Measurements from ENCODE around the gene ZNF687.

Gene ZNF687, protein sequence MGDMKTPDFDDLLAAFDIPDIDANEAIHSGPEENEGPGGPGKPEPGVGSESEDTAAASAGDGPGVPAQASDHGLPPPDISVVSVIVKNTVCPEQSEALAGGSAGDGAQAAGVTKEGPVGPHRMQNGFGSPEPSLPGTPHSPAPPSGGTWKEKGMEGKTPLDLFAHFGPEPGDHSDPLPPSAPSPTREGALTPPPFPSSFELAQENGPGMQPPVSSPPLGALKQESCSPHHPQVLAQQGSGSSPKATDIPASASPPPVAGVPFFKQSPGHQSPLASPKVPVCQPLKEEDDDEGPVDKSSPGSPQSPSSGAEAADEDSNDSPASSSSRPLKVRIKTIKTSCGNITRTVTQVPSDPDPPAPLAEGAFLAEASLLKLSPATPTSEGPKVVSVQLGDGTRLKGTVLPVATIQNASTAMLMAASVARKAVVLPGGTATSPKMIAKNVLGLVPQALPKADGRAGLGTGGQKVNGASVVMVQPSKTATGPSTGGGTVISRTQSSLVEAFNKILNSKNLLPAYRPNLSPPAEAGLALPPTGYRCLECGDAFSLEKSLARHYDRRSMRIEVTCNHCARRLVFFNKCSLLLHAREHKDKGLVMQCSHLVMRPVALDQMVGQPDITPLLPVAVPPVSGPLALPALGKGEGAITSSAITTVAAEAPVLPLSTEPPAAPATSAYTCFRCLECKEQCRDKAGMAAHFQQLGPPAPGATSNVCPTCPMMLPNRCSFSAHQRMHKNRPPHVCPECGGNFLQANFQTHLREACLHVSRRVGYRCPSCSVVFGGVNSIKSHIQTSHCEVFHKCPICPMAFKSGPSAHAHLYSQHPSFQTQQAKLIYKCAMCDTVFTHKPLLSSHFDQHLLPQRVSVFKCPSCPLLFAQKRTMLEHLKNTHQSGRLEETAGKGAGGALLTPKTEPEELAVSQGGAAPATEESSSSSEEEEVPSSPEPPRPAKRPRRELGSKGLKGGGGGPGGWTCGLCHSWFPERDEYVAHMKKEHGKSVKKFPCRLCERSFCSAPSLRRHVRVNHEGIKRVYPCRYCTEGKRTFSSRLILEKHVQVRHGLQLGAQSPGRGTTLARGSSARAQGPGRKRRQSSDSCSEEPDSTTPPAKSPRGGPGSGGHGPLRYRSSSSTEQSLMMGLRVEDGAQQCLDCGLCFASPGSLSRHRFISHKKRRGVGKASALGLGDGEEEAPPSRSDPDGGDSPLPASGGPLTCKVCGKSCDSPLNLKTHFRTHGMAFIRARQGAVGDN

DNA sequence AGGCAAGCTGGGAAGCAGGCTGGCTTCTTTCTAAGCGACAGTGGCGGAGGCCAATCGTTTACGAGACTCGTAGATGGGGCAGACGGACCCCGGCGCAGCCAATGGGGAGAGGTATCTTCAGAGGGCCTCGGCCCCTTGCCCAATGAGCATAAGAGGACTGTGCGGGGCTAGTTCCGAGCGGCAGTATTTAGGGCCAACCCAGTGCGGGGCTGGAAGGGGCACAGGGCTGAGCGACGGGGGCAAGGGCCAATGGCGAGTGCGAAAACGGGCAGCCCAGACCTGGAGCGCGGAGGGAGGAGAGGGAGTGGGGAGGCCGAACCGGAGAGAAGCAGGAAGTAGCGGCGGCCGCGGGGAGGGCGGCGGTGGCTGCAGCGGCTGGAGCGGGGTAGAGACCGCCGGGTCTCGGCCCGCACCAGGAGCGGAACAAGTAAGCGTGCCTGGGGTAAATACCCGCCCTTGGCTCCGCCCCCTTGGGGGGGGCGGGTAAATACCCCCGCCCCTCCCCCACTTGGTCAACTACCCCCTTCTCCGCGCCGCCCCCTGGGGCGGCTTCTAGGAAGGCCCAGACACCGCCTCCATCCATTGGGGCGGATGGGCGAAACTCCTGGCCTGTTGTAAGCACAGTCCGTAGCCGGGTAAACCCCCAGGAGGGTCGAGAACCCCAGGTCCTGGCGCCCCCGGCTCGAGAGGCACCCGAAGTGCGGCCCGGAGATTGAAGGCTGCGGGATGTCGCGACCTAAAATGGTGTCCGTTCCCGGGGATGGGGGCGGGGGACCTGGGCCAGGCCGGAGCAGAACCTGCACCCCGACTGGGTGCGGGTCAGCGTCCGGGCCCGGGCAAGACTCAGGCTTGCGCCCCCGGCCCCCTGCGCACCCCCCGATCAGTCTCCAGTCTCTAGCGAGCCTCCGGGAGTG is at the start of gene ZNF687:
Gene ZNF687 (plus strand): TSS at position 331 of the 914 bp plus-strand sequence. CDS start 3,993 bp downstream, outside the sequence.
- no peaks in the 10 kb centered on the region for H3K9me3 ChIP-seq (ENCODE audit: insufficient read depth, low read depth, low read length)
- H3K4me1 ChIP-seq (ENCODE audit: insufficient read depth, low read length): peaks cover 5% of the 10 kb centered on the region; the same call in 1 of the 2 replicates
- H3K9ac ChIP-seq (ENCODE audit: low read depth, low read length): peak within 1 kb of the TSS; percentile 95
- H3K4me3 ChIP-seq (ENCODE audit: low read length): peak within 1 kb of the TSS; percentile 86
- peak within 1 kb of the TSS; percentile 99 for H3K27ac ChIP-seq (ENCODE audit: low read length)
- H3K36me3 ChIP-seq (ENCODE audit: insufficient read depth, low read depth, low read length): peaks cover 27% of the 10 kb centered on the region
- no peaks in the 10 kb centered on the region for H3K27me3 ChIP-seq (ENCODE audit: insufficient read depth, low read length)

DNA sequence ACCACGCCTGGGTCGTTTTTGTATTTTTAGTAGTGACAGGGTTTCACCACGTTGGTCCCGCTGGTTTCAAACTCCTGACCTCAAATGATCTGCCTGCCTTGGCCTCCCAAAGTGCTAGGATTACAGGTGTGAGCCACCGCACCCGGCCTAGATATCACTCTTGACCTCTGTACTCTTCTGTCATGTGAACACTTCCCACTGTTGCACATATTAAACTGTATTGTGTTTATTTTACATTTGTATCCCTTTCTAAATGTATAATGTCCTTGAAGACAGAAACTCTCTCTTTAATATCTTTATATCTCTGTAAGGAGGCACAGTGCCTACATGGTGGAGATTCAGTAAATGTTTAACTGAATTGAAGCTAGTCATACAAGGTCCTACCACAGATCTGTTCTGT is 46.9 kb upstream of the ZNF687 start:
- Histone ChIP-seq H3K9ac (ENCODE audit: low read depth, low read length) (no peak overlapping the region), H3K4me1 (ENCODE audit: insufficient read depth, low read length) (no peaks in the 10 kb centered on the region), H3K36me3 (ENCODE audit: insufficient read depth, low read depth, low read length) (peaks cover 99% of the 10 kb centered on the region), H3K27me3 (ENCODE audit: insufficient read depth, low read length) (no peaks in the 10 kb centered on the region), H3K9me3 (ENCODE audit: insufficient read depth, low read depth, low read length) (no peaks in the 10 kb centered on the region), H3K4me3 (ENCODE audit: low read length) (no peak overlapping the region), H3K27ac (ENCODE audit: low read length) (no peak overlapping the region)

DNA sequence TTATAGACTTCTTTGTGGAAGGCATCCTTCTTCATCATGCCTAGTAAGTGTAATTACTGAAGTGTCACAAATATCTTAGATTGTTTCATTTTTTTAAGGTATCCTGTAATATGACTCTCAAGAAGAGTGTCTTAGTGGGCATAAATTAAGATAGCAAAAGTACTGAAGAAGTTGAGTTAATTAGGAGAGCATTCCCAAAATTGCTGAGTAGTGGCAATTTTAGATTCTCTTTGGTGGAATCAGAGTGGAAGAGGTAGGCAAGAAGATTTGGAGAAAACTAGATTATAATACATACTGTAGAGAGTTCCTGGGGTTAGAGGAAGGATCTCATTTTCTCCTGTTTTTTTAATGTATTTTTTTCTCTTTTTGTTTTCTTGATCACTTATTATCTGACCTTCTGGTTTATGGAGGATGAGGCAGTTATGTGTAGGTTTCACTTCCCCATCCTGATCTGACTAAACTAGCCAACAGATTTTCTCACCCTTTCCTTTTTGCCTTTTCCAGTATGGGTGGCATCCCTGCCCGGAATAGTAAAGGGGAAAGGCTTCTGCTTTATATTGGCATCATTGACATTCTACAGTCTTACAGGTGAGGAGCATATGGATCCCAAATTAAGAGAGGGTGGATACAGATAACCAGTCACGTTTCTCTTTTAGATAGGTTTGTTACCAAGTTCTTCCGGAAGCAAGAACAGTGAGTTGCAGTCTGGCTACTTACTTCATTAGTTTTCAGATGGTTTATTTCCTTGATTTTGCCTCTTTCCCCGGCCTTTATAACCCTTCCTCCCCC is 44.2 kb upstream of the ZNF687 start:
- no peak overlapping the region for H3K9ac ChIP-seq (ENCODE audit: low read depth, low read length)
- H3K36me3 ChIP-seq (ENCODE audit: insufficient read depth, low read depth, low read length): peaks cover 99% of the 10 kb centered on the region
- no peak overlapping the region for H3K4me3 ChIP-seq (ENCODE audit: low read length)
- no peaks in the 10 kb centered on the region for H3K4me1 ChIP-seq (ENCODE audit: insufficient read depth, low read length)
- H3K9me3 ChIP-seq (ENCODE audit: insufficient read depth, low read depth, low read length): no peaks in the 10 kb centered on the region
- H3K27me3 ChIP-seq (ENCODE audit: insufficient read depth, low read length): no peaks in the 10 kb centered on the region
- no peak overlapping the region for H3K27ac ChIP-seq (ENCODE audit: low read length)

DNA sequence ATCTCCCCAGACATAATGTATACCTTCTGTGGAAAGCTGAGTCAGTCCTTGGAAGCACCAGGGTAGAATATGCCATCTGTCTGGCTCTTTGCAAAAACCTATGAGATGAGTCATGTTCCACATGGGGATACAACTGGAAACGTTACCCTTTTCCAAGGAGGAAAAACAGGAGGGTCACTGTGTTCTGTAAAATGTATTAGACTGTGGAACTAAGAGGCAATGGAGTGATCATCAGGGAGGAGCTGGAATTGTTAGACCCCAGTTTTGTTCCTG is 43.7 kb upstream of the ZNF687 start:
- H3K27ac ChIP-seq (ENCODE audit: low read length): no peak overlapping the region
- H3K9me3 ChIP-seq (ENCODE audit: insufficient read depth, low read depth, low read length): no peaks in the 10 kb centered on the region
- no peaks in the 10 kb centered on the region for H3K27me3 ChIP-seq (ENCODE audit: insufficient read depth, low read length)
- no peak overlapping the region for H3K4me3 ChIP-seq (ENCODE audit: low read length)
- peaks cover 99% of the 10 kb centered on the region for H3K36me3 ChIP-seq (ENCODE audit: insufficient read depth, low read depth, low read length)
- H3K9ac ChIP-seq (ENCODE audit: low read depth, low read length): no peak overlapping the region
- no peaks in the 10 kb centered on the region for H3K4me1 ChIP-seq (ENCODE audit: insufficient read depth, low read length)

DNA sequence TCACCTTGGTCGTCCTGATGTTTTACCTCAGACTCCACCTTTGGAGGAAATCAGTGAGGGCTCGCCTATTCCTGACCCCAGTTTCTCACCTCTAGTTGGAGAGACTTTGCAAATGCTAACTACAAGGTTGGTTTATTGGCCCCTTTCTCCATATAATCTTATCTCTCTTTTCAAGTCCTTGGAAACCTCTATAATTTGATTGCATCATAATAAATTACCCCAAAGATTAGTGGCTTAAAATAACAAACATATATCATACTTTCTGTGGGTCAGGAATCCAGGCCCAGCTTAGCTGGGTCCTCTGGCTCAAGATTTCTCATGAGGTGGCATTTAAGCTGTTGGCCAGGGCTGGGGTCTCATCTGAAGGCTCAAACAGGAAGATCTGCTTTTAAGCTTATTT is 39.7 kb upstream of the ZNF687 start:
- Histone ChIP-seq H3K27ac (ENCODE audit: low read length) (no peak overlapping the region), H3K36me3 (ENCODE audit: insufficient read depth, low read depth, low read length) (peaks cover 98% of the 10 kb centered on the region), H3K4me1 (ENCODE audit: insufficient read depth, low read length) (no peaks in the 10 kb centered on the region)

DNA sequence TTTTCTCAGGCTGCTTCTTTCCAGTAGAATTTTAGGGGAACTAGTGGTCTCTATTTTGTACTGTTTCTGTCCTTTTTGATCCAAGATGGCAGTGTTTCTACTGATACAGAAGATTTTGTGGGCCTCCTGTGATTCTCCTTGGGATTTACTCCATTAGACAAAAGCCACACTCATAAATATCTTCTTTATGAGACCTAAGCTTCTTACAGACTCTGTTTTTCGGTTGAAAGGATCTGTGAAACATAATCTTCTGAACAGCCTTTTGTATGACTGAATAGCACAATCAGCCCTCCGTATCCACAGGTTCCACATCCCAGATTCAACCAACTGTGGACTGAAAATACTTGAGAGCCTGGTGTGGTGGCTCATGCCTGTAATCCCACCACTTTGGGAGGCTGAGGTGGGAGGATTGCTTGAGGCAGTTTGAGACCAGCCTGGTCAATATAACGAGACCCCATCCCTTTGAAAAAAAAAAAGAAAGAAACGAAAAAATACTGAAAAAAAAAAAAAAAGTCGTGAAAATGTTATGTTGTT is 38.3 kb upstream of the ZNF687 start:
- no peaks in the 10 kb centered on the region for H3K27me3 ChIP-seq (ENCODE audit: insufficient read depth, low read length)
- H3K4me3 ChIP-seq (ENCODE audit: low read length): no peak overlapping the region
- no peak overlapping the region for H3K9ac ChIP-seq (ENCODE audit: low read depth, low read length)
- H3K36me3 ChIP-seq (ENCODE audit: insufficient read depth, low read depth, low read length): peaks cover 98% of the 10 kb centered on the region
- H3K9me3 ChIP-seq (ENCODE audit: insufficient read depth, low read depth, low read length): no peaks in the 10 kb centered on the region
- no peaks in the 10 kb centered on the region for H3K4me1 ChIP-seq (ENCODE audit: insufficient read depth, low read length)
- no peak overlapping the region for H3K27ac ChIP-seq (ENCODE audit: low read length)

More for the DNA sequence above, 39.7 kb upstream of the ZNF687 start:
- Histone ChIP-seq H3K4me3 (ENCODE audit: low read length) (no peak overlapping the region), H3K27me3 (ENCODE audit: insufficient read depth, low read length) (no peaks in the 10 kb centered on the region), H3K9me3 (ENCODE audit: insufficient read depth, low read depth, low read length) (no peaks in the 10 kb centered on the region), H3K9ac (ENCODE audit: low read depth, low read length) (no peak overlapping the region)

DNA sequence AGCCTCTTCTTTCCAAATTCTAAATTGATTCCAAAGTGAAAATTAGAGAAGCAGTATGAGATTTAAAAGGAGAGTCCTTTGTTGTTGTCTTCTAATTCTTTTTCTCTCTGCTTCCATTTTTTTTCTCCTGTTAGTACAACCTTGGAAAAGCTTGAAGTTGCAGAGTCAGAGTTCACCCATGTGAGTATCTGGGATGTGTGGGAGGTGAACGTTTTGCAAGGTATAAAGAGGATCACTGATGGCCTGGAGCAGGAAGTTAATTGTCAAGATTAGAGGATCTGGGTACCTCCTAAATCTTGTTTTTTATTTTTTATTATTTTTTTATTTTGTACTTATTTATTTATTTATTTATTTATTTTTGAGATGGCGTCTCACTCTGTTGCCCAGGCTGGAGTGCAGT is 35.3 kb upstream of the ZNF687 start:
- no peaks in the 10 kb centered on the region for H3K27me3 ChIP-seq (ENCODE audit: insufficient read depth, low read length)
- H3K9me3 ChIP-seq (ENCODE audit: insufficient read depth, low read depth, low read length): no peaks in the 10 kb centered on the region
- no peak overlapping the region for H3K9ac ChIP-seq (ENCODE audit: low read depth, low read length)
- no peak overlapping the region for H3K4me3 ChIP-seq (ENCODE audit: low read length)
- no peaks in the 10 kb centered on the region for H3K4me1 ChIP-seq (ENCODE audit: insufficient read depth, low read length)
- H3K36me3 ChIP-seq (ENCODE audit: insufficient read depth, low read depth, low read length): peaks cover 87% of the 10 kb centered on the region
- no peak overlapping the region for H3K27ac ChIP-seq (ENCODE audit: low read length)

DNA sequence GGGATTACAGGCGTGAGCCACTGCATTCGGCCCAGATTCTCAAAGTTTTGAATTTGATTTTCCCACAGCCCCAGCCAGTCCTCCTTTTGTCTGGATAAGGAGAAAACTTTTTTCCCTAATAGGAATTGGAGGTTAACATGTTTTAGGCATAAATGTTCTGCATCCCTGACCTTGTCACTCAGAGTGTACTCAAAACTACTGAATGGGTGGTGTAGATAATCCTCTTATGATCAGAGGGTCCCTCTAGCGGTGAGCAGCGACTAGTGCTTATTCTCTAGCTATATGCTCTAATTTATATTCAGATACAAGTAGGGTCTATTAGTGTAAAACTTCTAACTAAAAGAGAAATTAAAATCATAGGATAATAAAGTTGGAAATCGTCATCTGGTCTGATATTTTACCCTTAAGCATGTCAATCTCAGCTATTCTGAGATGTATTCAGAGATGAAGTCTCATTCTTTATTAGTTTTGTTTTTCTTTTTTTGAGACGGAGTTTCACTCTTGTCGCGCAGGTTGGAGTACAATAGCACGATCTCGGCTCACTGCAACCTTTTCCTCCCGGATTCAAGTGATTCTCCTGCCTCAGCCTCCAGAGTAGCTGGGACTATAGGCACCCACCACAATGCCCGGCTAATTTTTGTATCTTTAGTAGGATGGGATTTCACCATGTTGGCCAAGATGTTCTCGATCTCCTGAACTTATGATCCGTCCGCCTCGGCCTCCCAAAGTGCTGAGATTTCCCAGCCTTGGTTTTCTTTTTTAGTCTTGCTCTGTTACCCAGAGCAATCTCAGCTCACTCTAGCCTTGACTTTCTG is 30.2 kb upstream of the ZNF687 start:
- peaks cover 37% of the 10 kb centered on the region for H3K36me3 ChIP-seq (ENCODE audit: insufficient read depth, low read depth, low read length)
- no peak overlapping the region for H3K27ac ChIP-seq (ENCODE audit: low read length)
- no peaks in the 10 kb centered on the region for H3K9me3 ChIP-seq (ENCODE audit: insufficient read depth, low read depth, low read length)
- peaks cover 7% of the 10 kb centered on the region; the same call in 1 of the 2 replicates for H3K4me1 ChIP-seq (ENCODE audit: insufficient read depth, low read length)
- no peak overlapping the region for H3K9ac ChIP-seq (ENCODE audit: low read depth, low read length)
- no peak overlapping the region for H3K4me3 ChIP-seq (ENCODE audit: low read length)
- H3K27me3 ChIP-seq (ENCODE audit: insufficient read depth, low read length): no peaks in the 10 kb centered on the region

DNA sequence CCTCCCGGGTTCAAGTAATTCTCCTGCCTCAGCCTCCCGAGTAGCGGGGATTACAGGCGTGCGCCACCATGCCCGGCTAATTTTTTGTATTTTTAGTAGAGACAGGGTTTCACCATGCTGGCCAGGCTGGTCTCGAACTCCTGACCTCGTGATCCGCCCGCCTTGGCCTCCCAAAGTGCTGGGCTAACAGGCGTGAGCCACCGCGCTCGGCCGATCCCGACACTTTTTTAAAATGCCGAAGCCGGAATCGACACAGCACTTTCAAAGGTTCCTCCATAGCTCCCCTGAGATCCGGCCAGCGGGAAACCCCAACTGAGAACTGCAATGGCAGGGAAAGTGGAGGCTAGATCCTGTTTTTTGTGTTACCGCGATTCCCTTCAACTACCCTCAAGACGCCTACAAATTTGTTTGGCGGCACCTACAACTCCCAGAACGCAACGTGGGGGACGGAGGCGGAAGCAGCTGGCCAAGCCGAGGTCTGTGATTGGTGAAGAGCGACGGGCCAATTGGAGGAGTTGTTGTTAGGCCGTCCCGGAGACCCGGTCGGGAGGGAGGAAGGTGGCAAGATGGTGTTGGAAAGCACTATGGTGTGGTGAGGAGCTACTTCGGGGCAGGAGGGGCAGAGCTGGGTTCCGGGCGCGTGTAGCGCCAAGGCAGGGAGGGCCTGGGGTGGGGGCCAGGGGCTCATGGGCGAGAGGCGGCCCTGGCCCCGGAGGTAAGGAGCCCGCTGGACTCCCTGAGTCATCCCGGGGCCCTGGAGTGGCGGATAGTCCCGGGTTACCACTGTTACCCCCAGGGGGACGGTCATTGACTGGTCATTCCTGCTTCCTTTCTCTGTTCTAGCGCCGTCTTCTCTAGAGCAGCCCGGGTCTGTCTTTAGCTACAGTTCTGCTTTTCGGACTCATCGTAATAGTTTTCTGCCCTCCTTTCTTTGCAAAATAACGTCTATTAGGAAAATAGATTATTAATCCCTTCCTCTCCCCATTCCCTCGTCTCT is 27.6 kb upstream of the ZNF687 start, which contains the start of gene PSMD4:
Gene PSMD4 (plus strand): TSS at position 518 of the 997 bp plus-strand sequence. CDS start 49 bp downstream, at position 567.
- Histone ChIP-seq H3K4me1 (ENCODE audit: insufficient read depth, low read length) (peaks cover 7% of the 10 kb centered on the region; the same call in 1 of the 2 replicates), H3K27me3 (ENCODE audit: insufficient read depth, low read length) (no peaks in the 10 kb centered on the region), H3K9ac (ENCODE audit: low read depth, low read length) (peak within 1 kb of the TSS; percentile 88), H3K36me3 (ENCODE audit: insufficient read depth, low read depth, low read length) (peaks cover 11% of the 10 kb centered on the region), H3K4me3 (ENCODE audit: low read length) (peak within 1 kb of the TSS; percentile 99), H3K9me3 (ENCODE audit: insufficient read depth, low read depth, low read length) (no peaks in the 10 kb centered on the region), H3K27ac (ENCODE audit: low read length) (peak within 1 kb of the TSS; percentile 68)

All from iPS-20b (cell line).